Non-pigmented ciliary epithelial cell (primary cell): Measurements from ENCODE around the gene GSN.

ENCODE experiments used
- DNase-seq: peaks from one replicate; pipeline ENCODE4 v3.0.0-alpha.2; 2010; ENCODE audit warnings: low read depth

GSN gene

GRCh38 chr9:121246821-121247561 lies 21.0 kb upstream of the GSN start:
- DNase-seq = peak; percentile 96

GRCh38 chr9:121249563-121249962 lies 18.4 kb upstream of the GSN start:
- no peak for DNase-seq

- DNase-seq = no peak
Observed at GRCh38 chr9:121252104-121252851, 15.7 kb upstream of the GSN start.

GRCh38 chr9:121253162-121253561 lies 14.8 kb upstream of the GSN start:
- no peak for DNase-seq

- DNase-seq = no peak
Observed at GRCh38 chr9:121253821-121254501, 14.0 kb upstream of the GSN start.

- no peak for DNase-seq
Observed at GRCh38 chr9:121259498-121259897, 8.5 kb upstream of the GSN start.

GRCh38 chr9:121259935-121260334 lies 8.0 kb upstream of the GSN start:
- DNase-seq = no peak

GRCh38 chr9:121260457-121261106 lies 7.4 kb upstream of the GSN start:
- no peak for DNase-seq

- DNase-seq = no peak
Observed at GRCh38 chr9:121261107-121261460, 6.9 kb upstream of the GSN start.

- DNase-seq = no peak
Observed at GRCh38 chr9:121261755-121262154, 6.2 kb upstream of the GSN start.

- DNase-seq = no peak
Observed at GRCh38 chr9:121262423-121262822, 5.5 kb upstream of the GSN start.

GRCh38 chr9:121262953-121263352 lies 5.0 kb upstream of the GSN start:
- DNase-seq = no peak

- no peak for DNase-seq
Observed at GRCh38 chr9:121266356-121266755, 1.6 kb upstream of the GSN start.

GRCh38 chr9:121266906-121267650 lies 884 bp upstream of the GSN start:
- DNase-seq = no peak

GRCh38 chr9:121268598-121268850 lies 562 bp downstream of the GSN start:
- DNase-seq = no peak

- DNase-seq = no peak
Observed at GRCh38 chr9:121268851-121269641, 1.1 kb downstream of the GSN start.

- no peak for DNase-seq
Observed at GRCh38 chr9:121269642-121270254, 1.8 kb downstream of the GSN start.

GRCh38 chr9:121271368-121272341 lies 3.7 kb downstream of the GSN start:
- DNase-seq = no peak

- no peak for DNase-seq
Observed at GRCh38 chr9:121272401-121272948, 4.5 kb downstream of the GSN start.
